MCF 10A (cell line): ENCODE data around the gene CDYL. TPM values are rescaled to one million over a fixed set of nuclear protein-coding genes. Genes with fewer than 3 reads are reported as not detected.
A peak's percentile ranks its signal among the peaks of the same experiment; 100 is the strongest.

Source experiments
- BruUV-seq: library from RNA; stranded (reverse); fragments of 400-500 nt; replicated peaks from 2 replicates; lab custom pipeline; 2021; lab: Mats Ljungman, UMichigan
- CTCF ChIA-PET: fragments of 300-600 bp; sonication (Branson Sonifier 250); formaldehyde crosslinking; extraction: SDS; loops from one replicate; lab custom pipeline; 2021; ENCODE audit warnings: antibody characterized with exemption, inconsistent platforms; lab: Yijun Ruan, JAX
- POLR2A ChIA-PET: fragments of 300-600, 350-650 bp; sonication (Branson Sonifier 250); formaldehyde crosslinking; extraction: SDS; loops from one replicate; lab custom pipeline; 2020; ENCODE audit warnings: antibody characterized with exemption, inconsistent platforms; lab: Yijun Ruan, JAX
- DNase-seq: peaks from one replicate; pipeline ENCODE4 v3.0.0-alpha.2; 2018; ENCODE audit not compliant: unreplicated experiment
- H3K27ac Mint-ChIP-seq: one replicate; pipeline ENCODE4 v1.8.0; 2022; ENCODE audit warnings: mild to moderate bottlenecking, low read depth, mixed read lengths; ENCODE audit not compliant: unreplicated experiment
- H3K27me3 Mint-ChIP-seq: one replicate; pipeline ENCODE4 v1.8.0; 2022; ENCODE audit warnings: mixed read lengths; ENCODE audit not compliant: insufficient read depth, unreplicated experiment
- H3K36me3 Mint-ChIP-seq: one replicate; pipeline ENCODE4 v1.8.0; 2022; ENCODE audit warnings: mild to moderate bottlenecking, moderate library complexity, mixed read lengths; ENCODE audit not compliant: insufficient read depth, unreplicated experiment
- H3K4me1 Mint-ChIP-seq: one replicate; pipeline ENCODE4 v1.8.0; 2022; ENCODE audit warnings: mixed read lengths; ENCODE audit not compliant: insufficient read depth, unreplicated experiment
- H3K4me3 Mint-ChIP-seq: one replicate; pipeline ENCODE4 v1.8.0; 2022; ENCODE audit warnings: mild to moderate bottlenecking, moderate library complexity, mixed read lengths; ENCODE audit not compliant: unreplicated experiment
- H3K9me3 Mint-ChIP-seq: one replicate; pipeline ENCODE4 v1.8.0; 2022; ENCODE audit warnings: mixed read lengths; ENCODE audit not compliant: unreplicated experiment
- CTCF ChIP-seq: fragments of 200-600 bp; IDR thresholded peaks from one replicate; pipeline ENCODE4 v1.8.0; 2022; ENCODE audit warnings: antibody characterized with exemption, mild to moderate bottlenecking; ENCODE audit not compliant: unreplicated experiment
- intact Hi-C: fragments of 100-400 bp; cut with micrococcal nuclease; formaldehyde crosslinking; loops from 2 replicates; pipeline ENCODE4 v1.14.1; 2022
- total RNA-seq: library from RNA; stranded (reverse); gene quantifications from 2 replicates; pipeline ENCODE4 v1.2.3, GENCODE V29; 2022

CDYL gene
- total RNA-seq, 1 experiment from 2014 or later: 48.9 TPM

GRCh38 chr6:4909063-4909706 lies 133.0 kb downstream of the CDYL start:
- BruUV-seq: no TSS peak
- Mint-ChIP-seq H3K4me1 (peaks cover 23% of the 10 kb centered on the region), H3K27ac (no peak overlapping the region), H3K9me3 (no peaks in the 10 kb centered on the region), H3K36me3 (peaks cover 24% of the 10 kb centered on the region), H3K4me3 (no peak overlapping the region), H3K27me3 (no peaks in the 10 kb centered on the region)
- intact Hi-C loops: no loop called here
- CTCF ChIA-PET: interaction anchor here (0.6 kb wide), 1 partner anchor 86 kb away, joined by 3 read pairs; no protein-coding TSS in a partner anchor
- POLR2A ChIA-PET: no interaction called here
- no peak for DNase-seq
- no peak for TF ChIP-seq CTCF

GRCh38 chr6:4910037-4910760 lies 134.0 kb downstream of the CDYL start:
- intact Hi-C loops: no loop called here
- no TSS peak for BruUV-seq
- Mint-ChIP-seq H3K36me3 (peaks cover 24% of the 10 kb centered on the region), H3K4me1 (peaks cover 24% of the 10 kb centered on the region), H3K4me3 (no peak overlapping the region), H3K27ac (no peak overlapping the region), H3K27me3 (no peaks in the 10 kb centered on the region), H3K9me3 (no peaks in the 10 kb centered on the region)
- no peak for DNase-seq
- TF ChIP-seq CTCF: no peak
- POLR2A ChIA-PET: no interaction called here
- CTCF ChIA-PET: interaction anchor here (0.6 kb wide), 1 partner anchor 85 kb away, joined by 3 read pairs; no protein-coding TSS in a partner anchor

DNA sequence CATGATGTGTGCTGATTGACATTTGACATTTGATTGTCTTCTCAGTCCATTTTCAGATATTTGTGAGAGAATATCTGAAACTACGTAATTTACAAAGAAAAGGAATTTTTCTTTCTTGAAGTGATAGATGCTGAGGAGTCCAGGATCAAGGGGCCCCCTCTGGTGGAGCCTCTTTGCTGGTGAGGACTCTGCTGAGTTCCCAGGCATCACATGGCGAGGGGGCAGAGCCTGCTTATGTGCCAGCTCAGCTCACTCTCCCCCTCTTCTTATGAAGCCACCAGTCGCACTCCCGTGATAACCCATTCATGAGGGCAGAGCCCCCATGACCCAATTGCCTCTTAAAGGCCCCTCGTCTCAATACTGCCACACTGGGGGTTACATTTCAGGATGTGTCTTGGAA lies 136.4 kb downstream of the CDYL start:
- peaks cover 18% of the 10 kb centered on the region for H3K4me1 Mint-ChIP-seq
- BruUV-seq: no TSS peak
- CTCF ChIA-PET: interaction anchor here (0.9 kb wide), 1 partner anchor 39 kb away, joined by 3 read pairs; no protein-coding TSS in a partner anchor
- H3K36me3 Mint-ChIP-seq: peaks cover 29% of the 10 kb centered on the region
- H3K4me3 Mint-ChIP-seq: no peak overlapping the region
- intact Hi-C loops: no loop called here
- no peaks in the 10 kb centered on the region for H3K27me3 Mint-ChIP-seq
- H3K27ac Mint-ChIP-seq: no peak overlapping the region
- H3K9me3 Mint-ChIP-seq: no peaks in the 10 kb centered on the region
- no peak for DNase-seq
- no peak for TF ChIP-seq CTCF
- POLR2A ChIA-PET: no interaction called here

DNA sequence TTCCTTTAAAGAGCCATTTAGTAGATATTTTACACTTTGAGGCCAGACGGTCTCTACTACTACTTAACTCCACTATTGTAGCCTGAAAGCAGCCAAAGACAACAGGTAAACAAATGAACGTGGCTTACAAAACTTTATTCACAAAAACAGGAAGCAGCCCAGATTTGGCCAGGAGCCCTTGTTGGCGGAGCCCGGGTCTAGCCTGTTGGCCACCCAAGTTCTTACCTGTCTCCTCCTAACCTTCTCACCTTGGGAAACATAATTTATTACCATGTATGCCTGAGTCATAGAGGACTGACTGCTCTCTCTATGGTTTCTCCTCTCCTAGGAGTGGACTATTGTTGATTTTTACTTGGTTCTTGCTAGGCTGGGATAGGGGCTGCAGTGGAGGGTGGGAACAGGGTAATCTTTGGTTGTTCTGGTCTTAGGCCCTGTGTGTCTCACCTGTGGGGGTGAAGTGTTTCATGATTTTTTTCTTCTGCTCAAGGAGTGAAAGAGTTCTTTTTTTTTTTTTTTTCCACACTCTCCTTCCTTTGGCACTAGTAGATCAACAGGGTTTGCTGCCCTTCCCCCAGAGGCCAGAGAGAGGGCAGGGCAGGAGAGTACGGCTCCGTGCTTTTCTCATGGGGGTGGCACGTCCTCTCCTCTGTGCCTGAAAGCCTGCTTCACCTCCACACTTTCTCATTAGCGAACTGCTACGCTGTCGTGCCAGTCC lies 137.7 kb downstream of the CDYL start:
- Mint-ChIP-seq H3K36me3 (peaks cover 22% of the 10 kb centered on the region), H3K4me1 (peaks cover 10% of the 10 kb centered on the region), H3K27ac (no peak overlapping the region), H3K4me3 (no peak overlapping the region), H3K9me3 (no peaks in the 10 kb centered on the region), H3K27me3 (no peaks in the 10 kb centered on the region)
- BruUV-seq: no TSS peak
- no peak for TF ChIP-seq CTCF
- DNase-seq: peak; percentile 53
- ChIA-PET CTCF (interaction anchor here (0.7 kb wide), 1 partner anchor 438 kb away, joined by 4 read pairs; no protein-coding TSS in a partner anchor), POLR2A (no interaction called here)
- intact Hi-C loops: no loop called here
